Placental pericyte (primary cell): ENCODE data around the gene PRMT2. TPM values are rescaled to one million over a fixed set of nuclear protein-coding genes. Genes with fewer than 3 reads are reported as not detected.

Source experiments
- total RNA-seq: library from RNA; depleted of rRNA; stranded (reverse); fragments of >200 nt; gene quantifications from 2 replicates; pipeline ENCODE4 v1.2.3, GENCODE V29; 2012

The PRMT2 gene
- 97.5 and 145 TPM in 2 replicates for total RNA-seq

DNA sequence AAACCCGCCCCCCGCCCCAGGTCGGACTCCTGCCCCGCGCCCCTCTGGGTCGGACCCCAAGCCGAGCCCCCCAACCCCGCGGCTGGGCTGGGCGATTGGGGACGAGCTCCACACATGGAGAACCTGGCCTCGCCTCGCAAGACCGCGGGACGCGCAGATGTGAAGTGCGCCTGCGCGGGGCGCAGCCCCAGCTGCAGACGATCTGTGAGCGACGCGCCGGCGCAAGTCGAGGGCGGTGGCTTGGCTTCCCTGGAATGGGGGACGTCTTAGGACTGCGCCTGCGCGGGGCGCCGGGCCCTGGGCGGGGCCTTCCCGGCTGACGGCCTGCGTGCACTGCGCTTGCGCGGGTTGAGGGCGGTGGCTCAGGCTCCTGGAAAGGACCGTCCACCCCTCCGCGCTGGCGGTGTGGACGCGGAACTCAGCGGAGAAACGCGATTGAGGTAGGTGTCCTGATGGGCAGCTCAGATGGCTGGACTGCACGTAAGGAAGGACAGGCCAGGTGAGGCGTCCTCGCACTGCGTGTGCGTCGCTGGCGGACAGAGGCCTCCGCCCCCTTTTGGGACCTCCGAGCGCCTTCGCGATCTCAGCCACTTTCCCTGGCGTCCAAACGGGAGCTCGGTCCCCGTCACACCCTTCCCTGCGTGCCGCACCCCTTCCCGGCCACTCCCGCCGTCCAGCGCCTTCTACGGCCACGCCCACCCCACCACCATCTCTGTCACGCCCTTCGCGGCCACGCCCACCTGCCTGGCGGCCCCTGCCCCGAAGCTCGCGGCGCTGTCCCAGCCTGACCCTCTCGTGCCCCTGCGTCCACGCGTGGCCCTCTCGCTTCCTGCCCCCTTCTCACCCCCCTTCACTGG is at the start of gene PRMT2:
PRMT2 (plus strand) TSS at position 351 of the 857 bp plus-strand sequence. CDS start 1,278 bp downstream, outside the sequence.

DNA sequence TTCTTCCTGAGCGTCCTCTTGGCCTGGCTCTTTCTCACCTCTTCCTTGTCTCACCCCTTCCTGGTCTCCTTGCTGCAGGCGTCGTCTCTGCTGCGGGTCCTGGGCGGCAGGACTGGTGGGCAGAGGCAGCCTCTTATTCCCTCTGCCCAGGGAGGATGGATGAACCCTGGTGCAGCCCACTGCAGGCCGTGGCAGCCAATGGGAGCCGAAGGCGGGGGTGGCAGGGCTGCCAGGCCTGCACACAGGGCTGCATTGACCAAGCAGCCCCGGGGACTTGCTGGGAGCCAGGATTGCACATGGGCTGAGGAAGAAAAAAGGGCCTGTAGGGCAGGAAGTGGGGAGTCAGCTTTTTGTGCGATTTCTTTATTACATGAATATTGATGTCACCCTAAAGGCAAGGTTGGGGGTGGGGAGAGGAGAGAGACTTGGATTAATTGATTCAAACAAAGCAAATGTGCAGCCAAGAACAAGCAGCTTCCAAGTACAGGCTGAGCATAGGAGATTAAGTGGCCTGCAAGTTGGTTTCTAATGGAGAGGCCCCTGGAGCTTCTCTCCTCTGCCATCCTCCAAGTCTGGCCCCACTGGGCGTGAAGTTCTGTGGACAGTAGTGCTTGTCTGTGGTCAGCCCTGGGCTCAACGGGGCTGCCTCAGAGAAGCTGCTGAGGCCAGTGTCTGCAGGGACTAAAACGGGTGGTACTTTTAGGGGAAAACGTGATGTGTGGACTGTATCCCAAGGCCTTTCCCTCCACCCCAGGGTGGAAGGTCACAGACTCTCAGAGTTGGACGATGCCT is 30.3 kb upstream of the PRMT2 start, which contains the start of gene S100B:
S100B (minus strand) TSS at position 108 of the 792 bp plus-strand sequence. CDS start 2,667 bp downstream, outside the sequence.

Other genes with a start within 250 kb of the PRMT2 start
- gene DIP2A, start 176.8 kb upstream of the PRMT2 start, total RNA-seq: 21.9 and 35.6 TPM in 2 replicates
- gene S100B, start 30.6 kb upstream of the PRMT2 start, total RNA-seq: 0.29 TPM in 1 of 2 replicates, not detected in the other